NCI-H446 treated with DMSO at 0.1 percent for 48 hours (cell line): ENCODE results near the gene ADAMTS6.

Experiments used
- DNase-seq: peaks from one replicate; lab custom pipeline; 2025; lab: John Stamatoyannopoulos, UW

ADAMTS6 gene

DNA sequence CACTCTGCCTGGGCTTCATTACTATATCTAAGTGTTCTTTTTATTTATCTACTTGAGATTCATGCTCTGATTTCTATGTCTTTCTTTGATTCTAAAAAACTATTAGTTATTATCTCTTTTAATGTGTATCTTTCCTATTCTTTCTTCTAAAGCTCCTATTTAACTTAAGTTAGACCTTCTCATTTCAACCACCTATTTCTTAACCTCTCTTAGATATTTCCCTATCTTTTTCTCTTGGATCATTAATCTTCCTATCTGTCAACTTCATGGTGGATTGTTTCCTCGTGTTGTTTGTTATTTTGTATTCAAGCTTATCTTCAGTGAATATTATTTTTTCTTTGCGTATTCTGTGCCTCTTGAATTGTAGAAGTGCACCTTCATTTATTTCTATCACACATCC is 202.1 kb downstream of the ADAMTS6 start:
- DNase-seq = no peak

DNA sequence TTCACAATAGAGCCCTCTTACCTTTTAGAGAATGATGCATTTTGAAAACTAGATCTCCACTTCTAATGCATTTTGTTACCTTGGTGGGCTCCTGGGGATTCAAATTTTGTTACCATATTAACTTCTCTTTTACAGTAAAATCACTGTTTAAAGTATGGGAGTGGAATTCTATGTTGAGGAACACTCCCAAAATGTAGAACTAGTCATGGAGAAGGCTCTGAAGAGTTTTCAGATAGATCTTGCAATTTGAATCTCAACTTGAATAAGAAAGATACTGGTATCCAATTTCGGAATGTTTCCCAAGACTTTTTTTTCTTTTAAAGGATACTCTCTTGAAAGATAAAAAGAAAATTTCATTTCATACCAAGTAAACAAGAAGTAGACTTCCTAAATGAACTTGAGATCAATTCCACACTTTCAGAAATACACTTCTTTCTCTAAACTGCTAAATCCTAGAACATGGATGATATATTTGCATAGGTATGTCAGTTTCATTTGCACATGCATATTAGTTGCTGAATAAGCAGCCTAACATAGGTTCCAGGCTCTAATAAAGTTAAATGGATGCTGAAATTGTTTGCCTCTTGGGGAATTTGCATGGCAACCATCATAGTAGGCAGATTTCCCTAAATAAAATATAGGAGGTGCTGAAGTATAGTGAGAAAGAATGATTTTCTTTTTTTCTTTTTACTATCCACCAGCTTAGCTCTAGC is 205.4 kb downstream of the ADAMTS6 start:
- DNase-seq = no peak

DNA sequence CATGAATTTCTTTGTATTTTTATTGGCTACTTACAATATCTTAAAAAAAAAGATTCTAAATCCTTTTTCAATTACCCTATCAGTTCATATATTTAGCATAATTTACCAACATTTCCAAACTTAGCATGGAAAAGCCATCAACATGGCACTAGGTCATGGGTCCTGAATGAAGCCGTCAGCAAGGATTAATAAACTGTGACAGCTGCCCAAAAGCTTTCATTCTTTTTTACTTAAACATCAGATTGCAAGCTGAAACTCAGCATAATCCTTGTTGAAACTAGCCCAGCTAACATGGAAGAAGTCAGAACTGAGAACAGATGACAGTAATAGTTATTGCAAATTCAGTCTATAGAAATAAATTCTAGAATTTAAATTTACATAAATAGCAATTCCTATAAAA is 209.8 kb downstream of the ADAMTS6 start:
- DNase-seq = no peak

DNA sequence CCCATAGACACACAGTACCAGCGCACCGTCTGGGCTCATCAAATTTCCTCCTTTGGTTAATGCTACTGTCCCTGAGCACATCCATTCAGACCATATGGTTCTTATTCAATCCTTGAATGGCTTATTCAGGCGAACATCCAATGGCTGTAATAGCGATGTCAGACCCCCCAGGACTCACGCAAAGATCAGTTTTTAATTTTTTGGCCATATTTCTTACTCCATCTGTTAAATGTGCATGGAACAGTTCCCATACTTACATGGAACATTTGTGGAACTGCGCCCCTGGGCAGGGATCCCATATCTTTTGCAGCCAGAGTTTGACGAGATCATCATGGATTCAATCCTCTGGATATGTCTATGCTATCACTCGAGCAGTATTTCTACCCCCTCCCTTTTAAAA is 213.2 kb downstream of the ADAMTS6 start:
- DNase-seq = peak; percentile 97

DNA sequence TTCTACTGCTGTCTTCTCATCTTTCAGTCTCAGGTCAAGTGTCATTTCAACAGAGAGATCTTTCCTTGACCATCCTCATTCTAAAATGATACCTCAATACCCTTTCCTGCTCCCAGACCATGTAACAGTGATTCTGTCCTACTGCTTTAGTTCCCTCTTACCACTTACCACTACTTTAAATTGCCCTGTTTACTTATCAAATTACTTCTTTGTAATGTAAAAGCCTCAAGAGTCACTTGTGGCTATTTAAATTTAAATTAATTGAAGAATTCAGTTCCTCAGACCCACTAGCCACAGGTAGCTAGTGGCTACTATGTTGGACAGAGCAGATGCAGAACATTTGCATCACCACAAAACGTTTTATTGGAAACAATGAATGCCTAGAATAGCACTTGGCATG is 217.3 kb downstream of the ADAMTS6 start:
- no peak for DNase-seq

DNA sequence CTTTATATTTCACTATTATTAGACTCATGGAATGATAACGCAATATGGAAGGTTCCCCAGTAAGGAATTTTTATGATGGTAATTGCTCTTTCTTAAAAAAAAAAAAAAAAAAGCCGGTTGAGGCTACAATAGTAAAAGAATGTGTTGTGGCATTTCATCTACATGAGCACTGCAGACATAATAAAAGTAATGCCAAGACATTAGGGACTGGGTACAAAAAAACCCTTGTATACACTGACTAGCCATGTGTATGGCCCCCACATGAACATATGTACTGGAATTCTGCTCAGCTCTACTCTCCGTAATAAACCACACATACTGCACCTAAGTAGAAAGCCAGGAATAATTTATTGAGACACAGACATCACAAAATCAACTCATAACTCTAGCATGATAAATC is 218.4 kb downstream of the ADAMTS6 start:
- DNase-seq = no peak

DNA sequence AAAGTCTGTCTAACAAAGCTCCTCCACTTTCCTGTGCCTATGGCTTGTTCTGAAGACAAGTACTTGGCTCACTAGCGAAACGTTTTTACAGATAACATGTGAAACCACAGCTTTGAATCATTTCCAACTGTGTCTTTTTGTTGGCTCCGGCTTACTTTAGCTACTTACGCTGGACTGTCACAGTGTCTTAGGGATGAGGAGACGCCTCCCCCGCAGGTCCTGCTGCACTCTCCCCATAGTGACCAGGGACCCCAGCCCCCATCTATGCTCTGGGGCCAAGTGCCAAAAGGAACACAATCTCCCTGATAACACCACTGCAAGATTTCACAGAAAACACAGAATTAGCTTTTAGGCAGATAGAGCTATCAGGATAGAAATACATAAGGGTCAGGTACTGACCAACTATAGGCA is 219.1 kb downstream of the ADAMTS6 start:
- DNase-seq = peak; percentile 27

DNA sequence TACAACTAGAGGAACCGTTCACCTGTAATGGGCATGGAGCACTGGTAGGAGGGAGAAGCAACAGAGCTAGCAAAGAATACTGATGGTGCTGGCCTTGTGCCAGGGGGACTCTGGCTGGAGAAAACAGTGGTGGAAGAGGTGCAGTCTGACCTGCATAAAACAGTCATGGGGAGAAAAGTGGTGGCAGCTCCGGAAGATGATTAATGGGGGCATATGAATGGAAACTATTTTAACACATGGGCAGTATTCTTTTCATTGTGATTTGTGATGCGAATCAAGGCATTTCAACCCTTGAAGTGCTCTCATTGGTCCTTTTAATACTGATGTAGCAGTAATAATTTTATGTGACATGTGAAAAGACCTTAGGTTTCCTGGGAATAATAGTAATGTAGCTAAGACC is 219.6 kb downstream of the ADAMTS6 start:
- no peak for DNase-seq

DNA sequence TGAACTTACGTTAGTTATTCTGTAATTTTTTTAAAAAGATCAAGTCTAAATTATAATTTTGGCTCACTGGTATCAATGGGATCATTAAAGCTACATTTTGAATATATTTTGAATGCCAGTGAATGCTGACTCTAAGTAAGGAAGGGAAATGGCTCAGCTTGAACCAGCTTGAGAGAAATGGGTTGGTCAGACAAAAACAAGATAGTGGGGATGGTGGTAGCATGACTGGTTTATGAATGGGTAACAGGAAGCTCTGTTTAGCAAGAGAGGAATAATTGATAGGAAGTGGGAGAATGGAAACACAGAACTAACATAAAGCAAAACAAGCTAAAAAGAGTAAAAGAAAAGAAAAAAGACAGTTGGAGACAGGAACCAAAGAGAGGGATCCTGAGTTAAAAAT is 220.2 kb downstream of the ADAMTS6 start:
- DNase-seq = no peak

DNA sequence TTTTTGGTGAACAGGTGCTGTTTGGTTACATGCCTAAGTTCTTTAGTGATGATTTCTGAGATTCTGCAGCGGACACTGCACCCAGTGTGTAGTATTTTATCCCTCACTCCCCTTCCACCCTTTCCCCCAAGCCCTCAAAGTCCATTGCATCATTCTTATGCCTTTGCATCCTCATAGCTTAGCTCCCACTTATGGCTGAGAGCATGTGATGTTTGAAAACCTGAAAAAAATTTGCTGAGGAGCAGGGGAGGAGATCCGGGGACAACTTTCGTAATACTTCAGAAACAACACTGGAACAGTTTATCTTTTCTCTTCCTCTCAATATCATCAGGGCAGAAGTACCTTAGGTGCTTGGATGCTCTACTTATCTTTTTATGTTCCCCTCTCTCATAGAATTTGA is 226.4 kb downstream of the ADAMTS6 start:
- DNase-seq = no peak

DNA sequence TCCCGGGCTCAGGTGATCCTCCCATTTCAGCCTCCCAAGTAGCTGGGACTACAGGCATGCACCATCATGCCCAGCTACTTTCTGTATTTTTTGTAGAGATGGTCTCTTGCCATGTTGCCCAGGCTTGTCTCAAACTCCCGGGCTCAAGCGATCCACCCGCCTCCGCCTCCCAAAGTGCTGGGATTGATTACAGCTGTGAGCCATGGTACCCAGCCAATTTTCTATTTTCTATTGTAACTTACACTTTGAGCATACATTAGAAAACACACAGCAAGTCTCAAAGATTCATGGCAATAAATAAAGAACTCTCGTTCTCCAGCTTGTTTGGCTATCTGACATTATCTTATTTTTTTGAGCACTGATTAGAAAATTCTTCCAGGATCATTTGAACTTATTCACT is 228.7 kb downstream of the ADAMTS6 start:
- DNase-seq = no peak

DNA sequence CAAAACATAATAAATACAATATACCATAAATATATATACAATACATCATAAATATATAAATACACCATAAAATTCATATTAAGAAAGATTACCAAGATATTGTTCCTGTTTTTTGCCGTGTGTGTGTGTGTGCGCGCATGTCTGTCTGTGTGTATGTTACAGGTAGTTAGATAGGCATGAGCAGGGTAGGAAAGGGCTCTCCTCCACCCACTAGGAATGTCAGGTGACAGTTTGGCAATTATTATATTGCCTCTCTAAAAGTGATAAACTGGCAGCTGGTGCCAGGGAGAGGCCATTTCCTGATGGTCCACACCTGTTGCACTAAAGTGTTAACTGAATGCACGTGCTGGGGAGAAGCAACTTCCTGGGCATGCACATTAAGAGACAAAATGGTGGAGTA is 232.8 kb downstream of the ADAMTS6 start:
- DNase-seq = no peak

DNA sequence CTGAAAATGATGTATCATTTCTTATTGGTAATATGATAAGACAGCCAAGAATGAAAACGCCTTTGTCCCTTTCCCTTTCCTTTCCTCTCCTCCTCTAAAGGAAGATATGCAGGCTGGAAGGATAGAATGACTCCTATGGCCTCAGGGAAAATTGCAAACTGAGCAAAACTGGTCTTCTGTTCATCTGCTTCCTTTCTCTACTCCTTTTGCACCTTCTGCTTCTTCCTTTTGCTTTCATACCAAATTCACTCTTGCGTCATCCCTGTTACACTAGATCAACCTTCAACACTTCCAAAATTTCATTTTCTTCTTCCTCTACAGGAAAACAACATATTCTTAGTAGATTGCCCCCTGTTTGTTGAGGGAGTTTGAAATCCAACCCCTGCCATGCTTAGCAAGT is 234.1 kb downstream of the ADAMTS6 start:
- DNase-seq = no peak

DNA sequence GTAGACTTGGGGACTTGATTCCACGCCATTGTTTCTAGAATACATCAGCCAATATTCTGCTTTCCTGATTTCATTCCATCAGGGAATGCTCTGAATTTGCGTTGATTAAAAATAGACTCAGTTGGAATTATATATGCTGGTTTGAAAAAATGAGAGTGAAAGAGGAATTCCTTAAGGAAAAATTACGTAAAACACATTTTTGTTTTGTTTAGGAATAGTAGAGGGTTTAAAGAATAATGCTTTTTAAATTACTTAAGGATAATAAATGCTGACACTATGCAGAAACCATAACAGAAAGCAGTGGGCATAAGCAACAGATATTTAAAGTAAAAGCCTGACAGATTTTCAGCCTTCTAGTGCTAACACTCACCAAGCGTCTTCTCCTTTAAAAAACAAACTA is 235.0 kb downstream of the ADAMTS6 start:
- DNase-seq = no peak

DNA sequence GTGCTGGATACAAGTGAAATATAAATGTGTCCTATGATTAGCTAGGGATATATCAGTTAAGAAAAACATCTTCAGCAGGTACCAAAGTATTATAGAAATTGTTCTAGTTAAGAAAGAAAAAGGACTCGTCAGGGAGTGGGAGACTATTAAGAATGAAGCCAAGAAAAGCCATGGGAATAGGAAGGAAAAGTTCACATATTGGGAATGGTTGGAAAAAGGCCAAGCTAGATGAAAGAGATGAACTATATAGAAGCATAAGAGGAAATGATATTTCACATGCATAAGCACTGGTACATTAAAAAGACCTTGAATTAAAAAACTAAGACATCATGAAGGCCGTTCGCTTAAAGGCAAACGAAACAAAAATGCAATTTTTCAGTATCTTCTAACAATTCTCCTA is 237.7 kb downstream of the ADAMTS6 start:
- no peak for DNase-seq

DNA sequence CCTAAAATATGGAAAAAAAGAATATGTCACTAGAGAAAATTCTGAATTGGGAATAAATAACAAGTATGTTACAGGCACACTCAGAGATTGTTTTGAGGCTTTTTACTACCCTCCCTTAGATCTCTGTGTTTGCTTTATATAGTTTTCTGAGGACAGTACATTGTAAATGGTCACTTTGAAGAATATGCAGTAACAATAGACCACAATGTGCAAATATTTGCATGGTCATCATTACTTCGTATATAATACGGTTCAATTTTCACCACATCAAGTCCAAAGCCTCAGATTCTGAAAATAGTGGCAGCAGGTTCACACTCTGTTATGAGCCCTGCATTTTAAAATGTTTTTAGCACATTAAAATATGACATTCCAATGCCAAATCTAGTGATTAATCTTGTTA is 238.6 kb downstream of the ADAMTS6 start:
- DNase-seq = no peak

DNA sequence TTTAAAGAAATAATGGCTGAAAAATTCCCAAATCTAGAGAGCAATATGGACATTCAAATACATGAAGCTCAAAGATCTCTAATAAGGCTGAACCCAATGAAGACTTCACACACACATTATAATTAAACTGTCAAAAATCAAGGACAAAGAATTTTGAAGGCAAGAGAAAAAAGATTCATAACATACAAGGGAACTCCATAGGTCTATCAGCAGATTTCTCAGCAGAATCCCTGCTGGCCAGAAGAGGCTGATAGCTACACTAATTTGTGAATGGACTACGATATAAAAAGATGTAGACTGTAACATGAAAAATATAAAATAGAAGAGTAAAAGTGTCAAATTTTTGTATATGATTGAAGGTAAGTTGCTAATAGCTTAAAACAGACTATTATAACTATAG is 251.9 kb downstream of the ADAMTS6 start:
- DNase-seq = no peak

DNA sequence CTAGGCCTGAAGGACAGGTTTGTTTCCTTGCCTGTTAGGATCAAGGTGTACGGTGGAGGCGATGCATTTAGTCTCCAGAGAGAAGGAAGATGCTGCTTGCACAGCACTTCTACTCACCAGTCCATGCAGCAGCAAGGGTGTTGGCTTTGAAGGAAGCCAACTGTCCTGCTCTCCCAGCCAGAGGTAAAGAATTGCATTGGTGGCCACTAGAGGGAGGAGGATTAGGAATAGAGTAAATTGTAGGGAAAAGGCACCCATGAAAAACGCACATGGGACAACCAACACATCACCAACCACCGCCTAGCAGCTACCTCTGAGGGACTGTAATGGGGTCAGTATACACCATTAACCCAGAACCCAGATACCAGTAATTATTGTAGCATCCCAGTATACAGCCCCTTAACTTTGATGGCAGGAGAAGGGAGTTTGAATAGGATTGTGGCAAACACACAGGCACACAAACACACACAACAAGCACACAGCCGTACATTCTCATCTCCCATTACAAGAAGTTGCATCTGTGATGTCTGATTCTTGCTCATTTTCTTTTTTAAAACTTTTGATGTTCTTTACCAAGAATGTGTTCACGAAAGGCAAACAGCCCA is 267.7 kb downstream of the ADAMTS6 start:
- no peak for DNase-seq

DNA sequence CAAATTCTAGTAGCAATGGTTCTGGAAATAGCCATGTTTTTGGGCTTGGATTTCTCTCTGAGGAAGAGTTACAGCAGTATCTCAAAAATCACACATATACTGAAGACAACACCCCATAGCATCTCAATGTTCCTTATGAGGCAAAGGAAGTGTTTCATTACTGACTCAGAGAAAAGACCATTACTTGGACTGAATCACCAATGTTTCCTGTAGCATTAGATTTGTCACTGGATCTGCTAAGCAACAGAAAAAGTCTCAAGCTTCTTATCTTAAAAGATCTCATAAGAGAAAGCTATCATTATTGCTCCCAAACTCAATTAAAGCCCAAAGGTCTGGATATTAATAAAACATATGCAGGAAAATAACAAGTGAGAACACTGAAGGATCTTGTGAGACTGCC is 272.4 kb downstream of the ADAMTS6 start:
- no peak for DNase-seq

DNA sequence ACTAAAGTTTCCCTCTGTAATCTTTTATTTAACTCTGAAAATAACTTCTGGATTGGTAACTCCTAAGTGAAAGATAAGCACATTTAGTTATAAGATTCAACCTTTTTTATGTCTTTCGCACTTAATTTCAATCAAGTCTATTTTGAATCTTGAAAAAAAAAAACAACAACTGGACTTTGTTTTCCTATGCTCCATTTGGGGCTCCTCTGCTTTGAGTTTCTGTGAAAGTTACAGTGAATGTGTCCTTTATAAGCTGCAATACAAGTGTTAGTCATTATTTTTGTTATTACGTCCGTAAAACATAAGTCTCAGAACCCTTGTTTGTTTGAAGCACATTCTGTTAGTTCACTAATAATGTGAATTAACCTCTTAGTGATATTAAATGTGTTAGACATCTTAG is 276.8 kb downstream of the ADAMTS6 start:
- no peak for DNase-seq

DNA sequence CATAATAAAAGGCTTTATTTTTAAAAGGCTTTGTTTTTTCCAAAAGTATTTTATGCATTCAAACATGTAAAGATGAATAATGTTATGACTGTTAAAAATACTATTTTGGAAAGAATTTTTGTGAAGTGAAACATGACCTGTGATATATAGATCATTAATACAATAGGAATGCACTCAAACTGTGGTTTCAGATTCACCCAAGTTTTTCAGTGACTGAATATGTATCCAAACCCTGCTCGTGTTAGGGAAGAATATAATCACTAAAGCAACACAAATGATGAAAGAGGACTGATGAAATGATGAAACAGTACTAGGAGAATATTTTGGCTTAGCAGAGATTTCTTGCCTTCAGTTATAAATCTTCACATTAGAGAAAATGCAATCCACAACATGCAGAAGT is 278.0 kb downstream of the ADAMTS6 start:
- DNase-seq = no peak

DNA sequence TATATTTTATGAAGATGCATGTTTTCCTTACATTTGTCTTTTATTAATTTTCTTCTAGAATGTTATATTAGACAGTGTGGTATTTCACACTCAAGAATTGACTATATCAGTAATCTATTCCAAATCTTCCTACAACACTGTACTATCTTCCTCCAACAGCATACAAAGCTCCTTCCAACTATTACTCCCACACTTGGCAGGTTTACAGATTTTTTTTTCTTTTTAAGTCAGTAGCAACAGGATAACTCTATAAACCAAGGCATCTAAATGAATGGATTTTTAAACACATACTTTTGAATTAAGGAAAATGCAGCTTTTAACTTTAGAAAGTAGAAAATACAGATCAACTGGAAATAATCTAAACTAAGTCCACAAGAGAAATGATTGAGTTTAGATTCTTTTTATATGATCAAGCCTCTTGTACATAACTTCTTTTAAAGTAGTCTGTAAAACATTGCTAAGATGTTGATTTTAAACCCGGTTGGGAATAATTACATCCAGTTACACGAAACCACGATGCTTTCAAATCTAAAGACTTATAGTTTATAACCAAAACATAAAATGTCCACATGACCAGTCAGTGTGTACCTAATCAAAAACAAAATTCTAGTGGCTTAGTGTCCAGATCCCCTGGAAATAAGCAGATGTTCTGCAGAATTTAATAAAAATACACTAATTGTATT is 281.6 kb downstream of the ADAMTS6 start:
- DNase-seq = peak; percentile 14

DNA sequence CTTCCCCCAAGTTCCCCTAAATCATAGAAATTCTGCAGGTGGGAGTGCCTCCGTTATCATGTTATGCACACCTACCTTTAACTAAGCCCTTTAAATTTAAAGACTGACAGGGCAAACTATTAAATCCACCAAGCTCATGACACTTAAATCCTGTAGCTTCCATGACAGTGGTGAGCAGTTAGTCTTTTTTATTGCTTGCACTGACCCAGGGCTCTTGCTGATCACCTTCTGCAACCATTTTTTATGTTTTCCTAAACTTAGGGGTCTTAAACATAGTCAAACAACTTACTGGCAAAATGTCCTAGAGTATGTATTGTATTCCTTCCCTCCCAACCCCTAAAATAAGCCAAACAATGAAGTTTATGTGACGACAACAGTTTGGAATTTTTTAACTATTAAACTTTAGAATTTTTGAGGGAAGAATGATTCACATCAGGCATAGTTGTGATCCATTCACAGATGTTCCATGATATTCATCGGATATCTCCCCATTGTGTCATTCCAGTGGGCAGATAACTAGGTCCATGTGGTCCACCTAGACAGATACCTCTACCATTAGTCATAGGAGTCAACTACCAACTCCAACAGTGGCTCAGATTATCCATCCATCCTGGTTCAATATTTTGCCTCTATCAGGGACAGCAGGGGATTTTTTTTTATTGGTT is 283.1 kb downstream of the ADAMTS6 start:
- no peak for DNase-seq
